ENCODE measurements around the gene C3orf49.

The C3orf49 gene

GRCh38 chr3:63819151-63819398 is at the start of gene C3orf49:
Gene C3orf49, plus strand, starts transcription at chr3:63819299. Its CDS starts 173 bp downstream, at chr3:63819472.
- no peak for DNase-seq

- DNase-seq, result no peak
Observed at GRCh38 chr3:63774781-63775180, 44.3 kb upstream of the C3orf49 start.

GRCh38 chr3:63779227-63779626 is 39.9 kb upstream of the C3orf49 start:
- no peak for DNase-seq

GRCh38 chr3:63791974-63792373 is 27.1 kb upstream of the C3orf49 start:
- peak; percentile 14 for DNase-seq

- no peak for DNase-seq
Observed at GRCh38 chr3:63795438-63795837, 23.7 kb upstream of the C3orf49 start.

- no peak for DNase-seq
Observed at GRCh38 chr3:63798544-63798943, 20.6 kb upstream of the C3orf49 start.

- DNase-seq, result no peak
Observed at GRCh38 chr3:63798949-63799348, 20.1 kb upstream of the C3orf49 start.

GRCh38 chr3:63800097-63800496 is 19.0 kb upstream of the C3orf49 start:
- DNase-seq, result no peak

- no peak for DNase-seq
Observed at GRCh38 chr3:63803911-63804310, 15.2 kb upstream of the C3orf49 start.

GRCh38 chr3:63807961-63808565 is 11.0 kb upstream of the C3orf49 start:
- no peak for DNase-seq

GRCh38 chr3:63808633-63809032 is 10.5 kb upstream of the C3orf49 start:
- DNase-seq, result no peak

- DNase-seq, result no peak
Observed at GRCh38 chr3:63809607-63810006, 9.5 kb upstream of the C3orf49 start.

- DNase-seq, result no peak
Observed at GRCh38 chr3:63814237-63814636, 4.9 kb upstream of the C3orf49 start.

- no peak for DNase-seq
Observed at GRCh38 chr3:63817225-63817624, 1.9 kb upstream of the C3orf49 start.

- DNase-seq, result peak; percentile 45
Observed at GRCh38 chr3:63818282-63819150, 583 bp upstream of the C3orf49 start.

- DNase-seq, result peak; percentile 57
Observed at GRCh38 chr3:63824309-63824708, 5.2 kb downstream of the C3orf49 start.

GRCh38 chr3:63830526-63830925 is 11.4 kb downstream of the C3orf49 start:
- DNase-seq, result no peak

- DNase-seq, result no peak
Observed at GRCh38 chr3:63832395-63832794, 13.3 kb downstream of the C3orf49 start.

GRCh38 chr3:63841704-63842103 is 22.6 kb downstream of the C3orf49 start:
- no peak for DNase-seq

GRCh38 chr3:63842127-63842526 is 23.0 kb downstream of the C3orf49 start:
- no peak for DNase-seq

- no peak for DNase-seq
Observed at GRCh38 chr3:63845215-63845614, 26.1 kb downstream of the C3orf49 start.

- DNase-seq, result peak; percentile 37
Observed at GRCh38 chr3:63847718-63848450, 28.8 kb downstream of the C3orf49 start.

- DNase-seq, result no peak
Observed at GRCh38 chr3:63849175-63849574, 30.1 kb downstream of the C3orf49 start.

- no peak for DNase-seq
Observed at GRCh38 chr3:63851287-63851686, 32.2 kb downstream of the C3orf49 start.

Data from DMS53 (cell line).